Measurements from ENCODE around the gene LCA5.

DNA sequence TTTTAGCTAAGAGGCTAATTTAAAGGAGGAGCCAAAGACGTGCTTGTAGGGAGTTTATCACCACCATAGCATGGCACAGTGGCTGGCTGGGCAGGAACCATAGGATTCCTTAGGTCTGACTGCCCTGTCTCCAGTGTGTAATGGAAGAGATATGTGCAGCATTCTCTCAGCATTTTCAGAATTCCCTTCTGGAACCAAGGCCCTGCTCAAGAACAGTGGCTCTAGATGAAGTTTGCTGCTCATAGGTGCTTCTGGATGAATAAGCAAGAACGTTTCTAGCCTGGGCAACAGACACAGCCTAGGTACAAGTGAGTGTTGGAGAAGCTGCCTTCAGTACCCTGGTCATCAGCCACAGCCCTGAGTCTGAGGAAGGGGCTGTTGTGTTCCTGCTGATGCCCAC lies 69.1 kb downstream of the LCA5 start:
- TF ChIP-seq EZH2 (IDR thresholded peaks at IDR 0.05; ENCODE audit: borderline replicate concordance, low read depth, low read length, severe bottlenecking) = no peak
- TF ChIP-seq, protein P1, sequence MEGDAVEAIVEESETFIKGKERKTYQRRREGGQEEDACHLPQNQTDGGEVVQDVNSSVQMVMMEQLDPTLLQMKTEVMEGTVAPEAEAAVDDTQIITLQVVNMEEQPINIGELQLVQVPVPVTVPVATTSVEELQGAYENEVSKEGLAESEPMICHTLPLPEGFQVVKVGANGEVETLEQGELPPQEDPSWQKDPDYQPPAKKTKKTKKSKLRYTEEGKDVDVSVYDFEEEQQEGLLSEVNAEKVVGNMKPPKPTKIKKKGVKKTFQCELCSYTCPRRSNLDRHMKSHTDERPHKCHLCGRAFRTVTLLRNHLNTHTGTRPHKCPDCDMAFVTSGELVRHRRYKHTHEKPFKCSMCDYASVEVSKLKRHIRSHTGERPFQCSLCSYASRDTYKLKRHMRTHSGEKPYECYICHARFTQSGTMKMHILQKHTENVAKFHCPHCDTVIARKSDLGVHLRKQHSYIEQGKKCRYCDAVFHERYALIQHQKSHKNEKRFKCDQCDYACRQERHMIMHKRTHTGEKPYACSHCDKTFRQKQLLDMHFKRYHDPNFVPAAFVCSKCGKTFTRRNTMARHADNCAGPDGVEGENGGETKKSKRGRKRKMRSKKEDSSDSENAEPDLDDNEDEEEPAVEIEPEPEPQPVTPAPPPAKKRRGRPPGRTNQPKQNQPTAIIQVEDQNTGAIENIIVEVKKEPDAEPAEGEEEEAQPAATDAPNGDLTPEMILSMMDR (IDR thresholded peaks at IDR 0.05; ENCODE audit: borderline replicate concordance, extremely low read depth, low read length, poor library complexity, severe bottlenecking) = no peak
